ENCODE measurements around the gene ST8SIA1.

The ST8SIA1 gene

DNA sequence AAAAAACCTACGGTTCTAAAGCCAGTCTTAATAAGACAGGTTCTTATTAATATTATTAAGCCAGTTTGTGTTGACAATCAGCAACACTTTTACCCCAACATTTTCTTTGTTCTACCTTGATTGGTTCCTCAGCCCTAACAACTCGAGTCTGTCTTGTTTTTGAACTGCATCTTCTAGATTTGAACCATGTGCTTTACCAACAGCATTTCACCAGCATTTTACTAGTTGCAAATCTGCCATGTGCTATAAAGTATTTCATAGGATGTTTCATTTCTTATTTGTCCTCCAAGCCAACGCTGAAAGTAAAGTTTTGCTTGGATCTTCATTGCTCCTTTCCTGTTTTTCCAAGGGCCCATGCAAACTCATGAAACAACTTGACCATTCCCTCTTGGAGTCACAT lies 133.4 kb downstream of the ST8SIA1 start (continued):
- TF ChIP-seq PRDM6 (tag by site-specific recombination; IDR thresholded peaks at IDR 0.05) (no peak), MYNN (tag by site-specific recombination; IDR thresholded peaks at IDR 0.05; ENCODE audit: borderline replicate concordance) (no peak), ZNF664 (tag by site-specific recombination; IDR thresholded peaks at IDR 0.05) (no peak)
- TF ChIP-seq, protein P1, sequence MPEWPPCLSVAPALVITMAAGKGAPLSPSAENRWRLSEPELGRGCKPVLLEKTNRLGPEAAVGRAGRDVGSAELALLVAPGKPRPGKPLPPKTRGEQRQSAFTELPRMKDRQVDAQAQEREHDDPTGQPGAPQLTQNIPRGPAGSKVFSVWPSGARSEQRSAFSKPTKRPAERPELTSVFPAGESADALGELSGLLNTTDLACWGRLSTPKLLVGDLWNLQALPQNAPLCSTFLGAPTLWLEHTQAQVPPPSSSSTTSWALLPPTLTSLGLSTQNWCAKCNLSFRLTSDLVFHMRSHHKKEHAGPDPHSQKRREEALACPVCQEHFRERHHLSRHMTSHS (tag by site-specific recombination; IDR thresholded peaks at IDR 0.05): no peak

DNA sequence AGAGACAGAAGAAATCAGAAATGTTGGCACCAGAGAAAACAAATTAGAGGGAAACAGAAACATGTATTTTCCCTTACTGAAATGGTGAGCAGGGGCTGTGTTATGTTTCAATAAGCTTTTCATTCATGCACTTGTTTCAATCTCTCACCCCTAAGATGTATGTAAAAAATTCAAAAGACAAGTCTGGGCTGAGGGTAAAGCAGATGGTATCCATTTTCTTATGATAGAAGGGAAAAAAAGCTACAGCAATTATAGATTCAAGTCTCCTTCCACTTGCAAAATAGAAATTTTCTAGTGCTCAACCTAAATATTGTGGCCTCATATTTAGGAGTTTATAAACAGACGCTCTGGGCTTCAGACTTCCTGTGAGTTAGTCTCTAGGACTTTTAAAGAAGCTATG lies 138.3 kb downstream of the ST8SIA1 start:
- Histone ChIP-seq H3K9me3 (ENCODE audit: control insufficient read depth, insufficient read depth, low read depth, low read length) (no peaks in the 10 kb centered on the region), H3K27ac (ENCODE audit: extremely low read depth, low read depth, low read length) (no peak overlapping the region), H3K4me1 (ENCODE audit: control insufficient read depth, insufficient read depth, low read length) (no peaks in the 10 kb centered on the region), H3K36me3 (ENCODE audit: control insufficient read depth in 2 of 2, insufficient read depth in 1 of 2, low read length in 2 of 2) (no peaks in the 10 kb centered on the region), H3K4me3 (ENCODE audit: low read depth, low read length) (no peak overlapping the region)
- ChIA-PET CTCF (no interaction called here), POLR2A (interaction anchor here (0.6 kb wide), 1 partner anchor 498 kb away, joined by 7 read pairs; no protein-coding TSS in a partner anchor)
- TF ChIP-seq WT1 (tag by site-specific recombination; IDR thresholded peaks at IDR 0.05): no peak
- no peak for TF ChIP-seq ZNF2 (tag by site-specific recombination; IDR thresholded peaks at IDR 0.05)
- TF ChIP-seq ZNF692 (tag by site-specific recombination; IDR thresholded peaks at IDR 0.05): no peak
- TF ChIP-seq, protein P2, sequence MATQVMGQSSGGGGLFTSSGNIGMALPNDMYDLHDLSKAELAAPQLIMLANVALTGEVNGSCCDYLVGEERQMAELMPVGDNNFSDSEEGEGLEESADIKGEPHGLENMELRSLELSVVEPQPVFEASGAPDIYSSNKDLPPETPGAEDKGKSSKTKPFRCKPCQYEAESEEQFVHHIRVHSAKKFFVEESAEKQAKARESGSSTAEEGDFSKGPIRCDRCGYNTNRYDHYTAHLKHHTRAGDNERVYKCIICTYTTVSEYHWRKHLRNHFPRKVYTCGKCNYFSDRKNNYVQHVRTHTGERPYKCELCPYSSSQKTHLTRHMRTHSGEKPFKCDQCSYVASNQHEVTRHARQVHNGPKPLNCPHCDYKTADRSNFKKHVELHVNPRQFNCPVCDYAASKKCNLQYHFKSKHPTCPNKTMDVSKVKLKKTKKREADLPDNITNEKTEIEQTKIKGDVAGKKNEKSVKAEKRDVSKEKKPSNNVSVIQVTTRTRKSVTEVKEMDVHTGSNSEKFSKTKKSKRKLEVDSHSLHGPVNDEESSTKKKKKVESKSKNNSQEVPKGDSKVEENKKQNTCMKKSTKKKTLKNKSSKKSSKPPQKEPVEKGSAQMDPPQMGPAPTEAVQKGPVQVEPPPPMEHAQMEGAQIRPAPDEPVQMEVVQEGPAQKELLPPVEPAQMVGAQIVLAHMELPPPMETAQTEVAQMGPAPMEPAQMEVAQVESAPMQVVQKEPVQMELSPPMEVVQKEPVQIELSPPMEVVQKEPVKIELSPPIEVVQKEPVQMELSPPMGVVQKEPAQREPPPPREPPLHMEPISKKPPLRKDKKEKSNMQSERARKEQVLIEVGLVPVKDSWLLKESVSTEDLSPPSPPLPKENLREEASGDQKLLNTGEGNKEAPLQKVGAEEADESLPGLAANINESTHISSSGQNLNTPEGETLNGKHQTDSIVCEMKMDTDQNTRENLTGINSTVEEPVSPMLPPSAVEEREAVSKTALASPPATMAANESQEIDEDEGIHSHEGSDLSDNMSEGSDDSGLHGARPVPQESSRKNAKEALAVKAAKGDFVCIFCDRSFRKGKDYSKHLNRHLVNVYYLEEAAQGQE (tag by site-specific recombination; IDR thresholded peaks at IDR 0.05): no peak
- TF ChIP-seq ZBTB8A (tag by site-specific recombination; IDR thresholded peaks at IDR 0.05): no peak
- TF ChIP-seq OVOL3 (tag by site-specific recombination; IDR thresholded peaks at IDR 0.05): no peak
- TF ChIP-seq ZNF548 (tag by site-specific recombination; IDR thresholded peaks at IDR 0.05): no peak
- no peak for TF ChIP-seq ZNF37A (tag by site-specific recombination; IDR thresholded peaks at IDR 0.05)
- no peak for TF ChIP-seq CTCF (tag by site-specific recombination; IDR thresholded peaks at IDR 0.05)

- Histone ChIP-seq H3K36me3 (ENCODE audit: control insufficient read depth in 2 of 2, insufficient read depth in 1 of 2, low read length in 2 of 2) (no peaks in the 10 kb centered on the region), H3K4me1 (ENCODE audit: control insufficient read depth, insufficient read depth, low read length) (no peaks in the 10 kb centered on the region), H3K9me3 (ENCODE audit: control insufficient read depth, insufficient read depth, low read depth, low read length) (no peaks in the 10 kb centered on the region), H3K4me3 (ENCODE audit: low read depth, low read length) (no peak overlapping the region), H3K27ac (ENCODE audit: extremely low read depth, low read depth, low read length) (no peak overlapping the region)
- POLR2A ChIA-PET: no interaction called here
- CTCF ChIA-PET: interaction anchor here (0.5 kb wide), 1 partner anchor 493 kb away, joined by 4 read pairs; no protein-coding TSS in a partner anchor
- TF ChIP-seq ZNF350 (tag by site-specific recombination; IDR thresholded peaks at IDR 0.05) (no peak), SETDB1 (IDR thresholded peaks at IDR 0.05; ENCODE audit: insufficient read length, low read length) (no peak), ZNF354C (tag by site-specific recombination; IDR thresholded peaks at IDR 0.05; ENCODE audit: borderline replicate concordance, low read depth) (no peak), ZNF140 (tag by site-specific recombination; IDR thresholded peaks at IDR 0.05) (no peak), ZBTB17 (tag by site-specific recombination; IDR thresholded peaks at IDR 0.05) (no peak), ZNF214 (tag by site-specific recombination; IDR thresholded peaks at IDR 0.05; ENCODE audit: borderline replicate concordance) (no peak), HIC1 (tag by site-specific recombination; IDR thresholded peaks at IDR 0.05) (no peak), ZNF645 (tag by site-specific recombination; IDR thresholded peaks at IDR 0.05) (no peak)
These were observed 143.5 kb downstream of the ST8SIA1 start for GRCh38 chr12:22190969-22191368.
